ENCODE data around the gene UST. TPM values are rescaled to one million over a fixed set of nuclear protein-coding genes. Genes with fewer than 3 reads are reported as not detected.

The UST gene
- total RNA-seq, 4 donors from 2014 or later: 13.5 to 47.1 (median 33.0) TPM

GRCh38 chr6:148945301-148946021 lies 198.6 kb downstream of the UST start:
- no peaks in the 10 kb centered on the region for H3K9me3 ChIP-seq
- DNase-seq (ENCODE audit: low spot score in 2 of 2): no peak
- TF ChIP-seq POLR2A (IDR thresholded peaks at IDR 0.05): no peak
- no peak for TF ChIP-seq CTCF (IDR thresholded peaks at IDR 0.05)
- no peak for TF ChIP-seq EP300 (IDR thresholded peaks at IDR 0.05)
- H3K27ac ChIP-seq: no peak overlapping the region
- H3K36me3 ChIP-seq: no peaks in the 10 kb centered on the region
- 62 to 72% methylated on average over 8 of the region's 8 CpGs for WGBS, 2 donors
- H3K4me3 ChIP-seq: no peak overlapping the region
- H3K4me1 ChIP-seq: peaks cover 0 to 25% (median 0%) of the 10 kb centered on the region in 4 donors
- no peaks in the 10 kb centered on the region for H3K27me3 ChIP-seq

- TF ChIP-seq POLR2A (IDR thresholded peaks at IDR 0.05): no peak
- TF ChIP-seq CTCF (IDR thresholded peaks at IDR 0.05): peak; percentile 74 to 90 (median 82)
- no peak for TF ChIP-seq EP300 (IDR thresholded peaks at IDR 0.05)
- DNase-seq (ENCODE audit: low spot score in 2 of 2): peak; percentile 89 to 97
- Histone ChIP-seq H3K27ac (no peak overlapping the region), H3K27me3 (no peaks in the 10 kb centered on the region), H3K4me1 (peaks cover 0 to 38% (median 0%) of the 10 kb centered on the region in 4 donors), H3K36me3 (no peaks in the 10 kb centered on the region), H3K4me3 (no peak overlapping the region), H3K9me3 (no peaks in the 10 kb centered on the region)
- 32 to 35% methylated on average over 12 of the region's 12 CpGs for WGBS, 2 donors
Measured at GRCh38 chr6:148947621-148948444, 201.0 kb downstream of the UST start.

- Histone ChIP-seq H3K9me3 (no peaks in the 10 kb centered on the region), H3K36me3 (peaks cover 0 to 17% (median 0%) of the 10 kb centered on the region in 3 donors), H3K27me3 (no peaks in the 10 kb centered on the region), H3K4me3 (no peak overlapping the region), H3K27ac (peak overlapping the region in 1 of 4 donors; percentile 35), H3K4me1 (peaks cover 0 to 31% (median 0%) of the 10 kb centered on the region in 4 donors)
- no peak for DNase-seq (ENCODE audit: low spot score in 2 of 2)
- TF ChIP-seq CTCF (IDR thresholded peaks at IDR 0.05) (no peak), POLR2A (IDR thresholded peaks at IDR 0.05) (no peak), EP300 (IDR thresholded peaks at IDR 0.05) (no peak)
- 81% methylated on average over 6 of the region's 6 CpGs for WGBS, 2 donors
Measured at GRCh38 chr6:148951662-148952061, 204.8 kb downstream of the UST start.

- peak overlapping the region in 2 of 4 donors; percentile 21 to 35 for H3K27ac ChIP-seq
- TF ChIP-seq EP300 (IDR thresholded peaks at IDR 0.05): peak in 1 of 2 donors; percentile 21
- no peak for TF ChIP-seq POLR2A (IDR thresholded peaks at IDR 0.05)
- TF ChIP-seq CTCF (IDR thresholded peaks at IDR 0.05): no peak
- H3K36me3 ChIP-seq: peaks cover 0 to 17% (median 0%) of the 10 kb centered on the region in 3 donors
- H3K4me1 ChIP-seq: peaks cover 0 to 30% (median 0%) of the 10 kb centered on the region in 4 donors
- WGBS, 2 donors: 39 to 43% methylated on average over 10 of the region's 10 CpGs
- DNase-seq (ENCODE audit: low spot score in 2 of 2): no peak
- no peak overlapping the region for H3K4me3 ChIP-seq
- H3K27me3 ChIP-seq: no peaks in the 10 kb centered on the region
- H3K9me3 ChIP-seq: no peaks in the 10 kb centered on the region
Measured at GRCh38 chr6:148952147-148953035, 205.6 kb downstream of the UST start.
